SKM-1 (cell line): Measurements from ENCODE around the gene LYZL1.
"Not testable (repeated sequence)": the region's sequence is repeated elsewhere in the genome, so short reads cannot be mapped to it uniquely, and the experiment has no call there.

Experiments
- DNase-seq: peaks from one replicate; lab custom pipeline; 2025; ENCODE audit not compliant: unreplicated experiment; lab: John Stamatoyannopoulos, UW

LYZL1 gene

GRCh38 chr10:29327746-29328102, 38.9 kb downstream of the LYZL1 start:
- no peak for DNase-seq

GRCh38 chr10:29328983-29329382, 40.1 kb downstream of the LYZL1 start:
- DNase-seq, result no peak

DNA sequence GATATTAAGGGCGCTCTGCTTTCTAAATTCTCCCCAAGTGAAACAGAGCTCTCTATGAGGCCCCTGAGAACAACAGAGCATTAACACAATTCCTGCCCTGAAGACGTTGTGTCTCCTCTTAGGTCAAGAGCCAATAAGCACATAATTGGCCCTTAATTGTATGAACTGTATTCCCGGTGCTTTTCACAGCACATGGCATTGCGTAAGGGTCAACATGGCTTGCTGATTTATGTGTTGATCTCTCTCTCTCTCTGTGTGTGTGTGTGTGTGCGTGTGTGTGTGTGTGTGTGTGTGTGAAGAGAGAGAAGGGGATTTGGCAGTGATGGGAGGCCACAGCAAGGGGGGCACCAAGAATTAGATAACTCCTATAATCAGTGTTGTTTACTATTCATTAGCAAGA, 40.5 kb downstream of the LYZL1 start:
- no peak for DNase-seq

GRCh38 chr10:29332061-29332760, 43.3 kb downstream of the LYZL1 start:
- no peak for DNase-seq

- no peak for DNase-seq
Observed at GRCh38 chr10:29332761-29333148, 43.9 kb downstream of the LYZL1 start.

DNA sequence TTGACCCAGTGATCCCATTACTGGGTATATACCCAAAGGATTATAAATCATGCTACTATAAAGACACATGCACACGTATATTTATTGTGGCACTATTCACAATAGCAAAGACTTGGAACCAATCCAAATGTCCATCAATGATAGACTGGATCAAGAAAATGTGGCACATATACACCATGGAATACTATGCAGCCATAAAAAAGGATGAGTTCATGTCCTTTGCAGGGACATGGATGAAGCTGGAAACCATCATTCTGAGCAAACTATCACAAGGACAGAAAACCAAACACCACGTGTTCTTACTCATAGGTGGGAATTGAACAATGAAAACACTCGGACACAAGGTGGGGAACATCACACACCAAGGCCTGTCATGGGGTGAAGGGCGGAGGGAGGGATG, 48.7 kb downstream of the LYZL1 start:
- DNase-seq, result not testable (repeated sequence)

DNA sequence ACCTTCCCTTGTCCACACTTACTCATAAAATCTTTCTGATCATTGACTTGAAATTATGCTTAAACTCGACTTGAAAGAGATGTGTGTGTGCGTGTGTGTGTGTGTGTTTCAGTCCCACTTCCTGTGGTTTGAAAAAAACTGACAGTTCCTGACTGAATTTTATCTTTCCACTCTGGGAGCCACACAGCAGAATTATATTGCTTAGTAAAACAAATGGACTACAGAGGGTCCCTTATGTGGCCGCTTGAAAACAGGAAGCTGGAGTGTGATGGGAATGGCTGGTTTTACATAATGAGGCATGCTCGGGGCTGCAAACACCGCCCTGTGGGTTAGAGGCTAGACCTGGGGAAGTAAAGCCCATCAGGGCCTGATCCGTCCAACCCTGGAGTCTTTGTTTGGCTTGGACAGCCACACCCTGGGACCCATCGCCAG, 54.8 kb downstream of the LYZL1 start:
- no peak for DNase-seq

GRCh38 chr10:29344073-29344820, 55.4 kb downstream of the LYZL1 start:
- DNase-seq, result no peak

GRCh38 chr10:29345144-29345909, 56.5 kb downstream of the LYZL1 start:
- DNase-seq, result no peak

GRCh38 chr10:29345910-29346209, 57.0 kb downstream of the LYZL1 start:
- DNase-seq, result no peak

GRCh38 chr10:29346296-29347001, 57.6 kb downstream of the LYZL1 start:
- DNase-seq, result no peak

DNA sequence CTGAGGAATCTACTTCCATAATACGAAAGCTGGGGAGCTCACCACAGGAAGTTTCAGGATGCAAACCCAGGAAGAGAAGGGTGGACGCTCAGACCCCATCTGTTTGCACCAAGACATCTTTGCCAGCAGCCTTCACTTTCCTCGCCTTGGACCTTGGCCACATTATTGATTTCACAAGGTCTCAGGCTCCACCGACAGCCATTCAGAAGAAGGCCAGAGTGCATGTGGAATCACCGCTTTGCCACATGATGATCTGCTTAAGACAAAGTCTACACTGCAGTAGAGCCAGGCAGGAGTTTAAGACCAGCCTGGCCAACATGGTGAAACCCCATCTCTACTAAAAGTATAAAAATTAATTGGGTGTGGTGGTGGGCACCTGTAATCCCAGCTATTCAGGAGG, 60.0 kb downstream of the LYZL1 start:
- DNase-seq, result no peak

- no peak for DNase-seq
Observed at GRCh38 chr10:29353305-29353704, 64.4 kb downstream of the LYZL1 start.

DNA sequence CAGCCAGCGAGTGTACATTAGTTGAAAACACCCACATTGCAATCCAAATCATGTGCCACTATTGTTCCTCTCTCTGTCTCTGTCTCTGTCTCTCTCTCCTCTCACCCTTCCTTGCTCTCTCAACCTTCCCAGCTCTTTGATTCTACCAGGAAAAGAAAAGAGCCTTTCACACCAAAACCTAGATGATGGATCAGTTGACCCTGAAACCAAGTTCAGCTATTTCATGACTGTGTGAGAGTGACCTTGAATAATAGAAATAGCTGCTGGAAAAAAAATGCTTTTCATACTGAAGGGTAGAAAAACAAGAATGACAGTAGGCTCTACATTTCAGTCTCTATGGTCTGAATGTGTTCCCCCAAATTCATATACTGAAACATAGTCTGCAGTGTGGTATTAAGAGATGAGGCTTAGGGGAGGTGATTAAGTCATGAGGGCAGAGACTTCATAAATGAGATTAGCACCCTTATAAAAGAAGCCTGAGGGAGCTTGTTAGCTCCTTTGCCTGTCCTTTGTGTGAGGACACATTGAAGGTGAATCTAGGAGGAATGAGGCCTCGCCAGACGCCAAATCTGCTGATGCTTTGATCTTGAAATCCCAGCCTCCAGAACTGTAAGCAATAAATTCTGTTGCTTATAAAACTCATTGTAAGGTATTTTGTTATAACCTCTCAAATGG, 65.2 kb downstream of the LYZL1 start:
- DNase-seq, result no peak

DNA sequence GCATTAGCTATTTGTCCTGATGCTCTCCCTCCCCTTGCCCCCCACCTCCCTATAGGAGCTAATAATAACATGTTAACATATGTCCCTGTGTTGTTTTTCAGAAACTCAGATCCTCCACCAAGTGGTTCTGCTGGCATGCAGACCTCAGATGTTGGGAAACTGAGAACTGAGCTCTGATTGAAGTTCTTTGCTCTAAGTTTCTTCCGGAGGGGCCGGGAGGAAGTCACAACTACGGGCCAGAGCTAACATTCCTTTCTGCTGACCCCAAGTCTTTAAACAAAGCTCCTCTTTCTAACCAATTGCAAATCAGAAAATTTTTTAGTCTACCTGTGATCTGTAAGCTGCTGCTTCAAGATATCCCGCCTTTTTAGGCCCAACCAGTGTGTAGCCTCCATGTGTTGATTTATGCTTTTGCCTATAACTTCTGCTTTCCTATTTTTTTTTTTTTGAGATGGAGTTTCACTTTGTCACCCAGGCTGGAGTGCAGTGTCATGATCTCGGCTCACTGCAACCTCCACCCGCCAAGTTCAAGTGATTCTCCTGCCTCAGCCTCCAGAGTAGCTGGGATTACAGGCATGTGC, 66.6 kb downstream of the LYZL1 start:
- DNase-seq, result no peak

DNA sequence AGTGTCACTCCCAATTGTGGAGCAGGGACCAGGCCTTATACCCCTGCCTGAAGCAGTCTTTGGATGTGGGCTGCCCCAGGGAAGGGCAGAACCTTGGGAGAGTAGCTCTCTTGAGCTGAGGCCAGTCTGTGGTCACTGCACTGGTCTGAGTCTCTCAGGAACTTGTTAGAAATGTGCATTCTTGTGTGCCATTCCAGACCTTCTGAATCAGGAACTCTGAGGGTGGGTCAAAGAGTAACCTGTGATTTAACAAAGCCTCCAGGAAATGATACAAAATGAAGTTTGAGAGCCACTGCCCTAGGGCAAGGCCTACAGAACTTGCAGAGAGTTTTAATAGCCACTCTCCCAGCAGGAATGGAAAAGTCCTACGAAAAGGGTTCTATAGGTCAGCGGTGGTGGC, 68.1 kb downstream of the LYZL1 start:
- DNase-seq, result no peak

GRCh38 chr10:29358010-29358616, 69.2 kb downstream of the LYZL1 start:
- no peak for DNase-seq

DNA sequence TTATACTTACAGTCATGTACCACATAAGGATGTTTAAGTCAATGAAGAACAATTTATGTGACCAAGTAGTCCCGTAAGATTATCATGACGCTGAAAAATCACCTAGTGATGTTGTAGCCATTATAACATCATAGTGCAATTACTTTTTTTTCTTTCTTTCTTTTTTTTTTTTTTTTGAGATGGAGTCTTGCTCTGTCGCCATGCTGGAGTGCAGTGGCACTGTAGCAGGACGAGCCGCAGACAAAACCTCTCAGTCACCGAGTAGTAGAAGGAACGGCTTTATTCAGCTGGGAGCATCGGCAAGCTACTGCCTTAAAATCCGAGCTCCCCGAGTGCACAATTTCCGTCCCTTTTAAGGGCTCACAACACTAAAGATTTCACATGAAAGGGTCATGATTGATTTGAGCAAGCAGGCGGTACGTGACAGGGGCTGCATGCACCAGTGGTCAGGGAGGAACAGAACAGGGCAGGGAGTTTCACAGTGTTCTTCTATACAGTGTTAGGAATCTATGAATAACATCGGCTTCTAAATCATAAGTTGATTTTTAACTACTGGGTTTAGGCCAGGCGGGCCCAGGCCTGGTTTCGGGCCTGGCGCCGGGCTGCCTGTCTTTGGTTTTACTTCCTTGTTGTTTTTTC, 71.5 kb downstream of the LYZL1 start:
- not testable (repeated sequence) for DNase-seq
